Measurements from ENCODE around the gene OR7A17.

OR7A17 gene

DNA sequence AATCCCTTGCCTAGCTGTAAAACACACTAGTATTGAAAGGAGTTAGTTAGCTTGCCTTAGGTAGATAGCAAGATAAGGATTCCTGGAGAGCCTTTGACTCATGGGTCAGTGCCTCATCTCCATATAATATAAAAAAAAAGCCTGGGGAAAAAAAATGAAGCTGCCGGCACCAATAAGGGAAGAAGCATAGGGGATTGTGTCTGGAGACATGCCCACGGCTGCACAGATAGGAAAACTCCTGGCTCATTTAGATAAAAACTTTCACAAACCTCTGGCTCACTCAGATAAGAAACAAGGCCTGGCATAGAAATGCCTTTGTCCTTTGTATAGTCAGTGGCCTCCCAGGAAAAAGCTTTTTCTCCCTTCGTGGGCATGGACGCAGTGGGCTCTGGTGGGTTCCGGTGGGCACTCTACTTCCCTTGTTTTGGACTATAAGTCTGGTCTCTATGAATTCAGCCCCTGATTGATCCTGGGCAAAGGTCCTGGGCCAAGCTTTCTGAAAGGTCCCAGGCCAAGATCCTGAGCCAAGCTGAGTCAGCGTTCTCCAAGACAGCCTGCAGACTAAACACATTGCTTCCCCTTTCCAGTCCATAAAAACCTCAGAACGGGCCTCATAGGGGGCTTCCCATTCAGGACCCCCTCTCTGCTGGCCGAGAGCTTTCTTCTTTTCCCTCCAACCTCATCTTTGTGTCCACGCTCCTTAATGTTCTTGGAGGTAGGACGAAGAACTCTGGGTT is 4.9 kb upstream of the OR7A17 start:
- no peak for DNase-seq (ENCODE audit: low spot score)
- TF ChIP-seq, protein P1, sequence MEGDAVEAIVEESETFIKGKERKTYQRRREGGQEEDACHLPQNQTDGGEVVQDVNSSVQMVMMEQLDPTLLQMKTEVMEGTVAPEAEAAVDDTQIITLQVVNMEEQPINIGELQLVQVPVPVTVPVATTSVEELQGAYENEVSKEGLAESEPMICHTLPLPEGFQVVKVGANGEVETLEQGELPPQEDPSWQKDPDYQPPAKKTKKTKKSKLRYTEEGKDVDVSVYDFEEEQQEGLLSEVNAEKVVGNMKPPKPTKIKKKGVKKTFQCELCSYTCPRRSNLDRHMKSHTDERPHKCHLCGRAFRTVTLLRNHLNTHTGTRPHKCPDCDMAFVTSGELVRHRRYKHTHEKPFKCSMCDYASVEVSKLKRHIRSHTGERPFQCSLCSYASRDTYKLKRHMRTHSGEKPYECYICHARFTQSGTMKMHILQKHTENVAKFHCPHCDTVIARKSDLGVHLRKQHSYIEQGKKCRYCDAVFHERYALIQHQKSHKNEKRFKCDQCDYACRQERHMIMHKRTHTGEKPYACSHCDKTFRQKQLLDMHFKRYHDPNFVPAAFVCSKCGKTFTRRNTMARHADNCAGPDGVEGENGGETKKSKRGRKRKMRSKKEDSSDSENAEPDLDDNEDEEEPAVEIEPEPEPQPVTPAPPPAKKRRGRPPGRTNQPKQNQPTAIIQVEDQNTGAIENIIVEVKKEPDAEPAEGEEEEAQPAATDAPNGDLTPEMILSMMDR (IDR thresholded peaks at IDR 0.05; ENCODE audit: extremely low read depth, insufficient read depth, missing control alignments): no peak
- in situ Hi-C loops (cut with MboI; ENCODE audit: low pct_unique_long_range_greater_than_20kb, low sequenced_read_pairs, unreplicated experiment): no loop called here

DNA sequence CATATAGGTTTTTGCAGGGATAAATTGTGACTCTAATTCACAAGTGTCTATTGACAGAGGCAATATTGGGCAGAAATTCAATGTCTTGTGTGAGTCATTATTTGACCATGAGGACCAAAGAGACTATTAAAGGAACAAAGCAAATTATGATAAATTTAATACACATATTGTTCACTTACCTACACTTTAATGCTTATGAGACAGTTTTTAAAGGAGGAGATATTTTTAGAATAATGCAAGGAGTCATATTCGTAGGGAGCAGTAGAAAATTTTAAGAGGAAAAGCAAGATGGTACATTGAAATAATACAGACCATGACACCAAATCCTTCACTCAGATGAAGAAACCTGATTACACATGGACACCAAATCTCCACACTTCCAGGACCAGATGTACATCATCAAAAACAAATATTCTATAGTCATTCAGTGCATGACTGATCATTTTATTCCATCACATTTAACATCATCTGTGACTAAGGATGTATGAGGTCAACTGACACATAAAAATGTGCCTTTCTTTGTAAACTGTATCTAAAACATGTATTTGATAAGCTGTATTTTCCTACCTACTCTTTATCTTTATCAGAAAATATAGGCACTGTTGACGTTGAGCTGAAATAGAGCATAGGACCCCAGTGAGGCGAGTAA is 4.2 kb upstream of the OR7A17 start:
- TF ChIP-seq, protein P1 (IDR thresholded peaks at IDR 0.05; ENCODE audit: extremely low read depth, insufficient read depth, missing control alignments): no peak
- in situ Hi-C loops (cut with MboI; ENCODE audit: low pct_unique_long_range_greater_than_20kb, low sequenced_read_pairs, unreplicated experiment): no loop called here
- no peak for DNase-seq (ENCODE audit: low spot score)

DNA sequence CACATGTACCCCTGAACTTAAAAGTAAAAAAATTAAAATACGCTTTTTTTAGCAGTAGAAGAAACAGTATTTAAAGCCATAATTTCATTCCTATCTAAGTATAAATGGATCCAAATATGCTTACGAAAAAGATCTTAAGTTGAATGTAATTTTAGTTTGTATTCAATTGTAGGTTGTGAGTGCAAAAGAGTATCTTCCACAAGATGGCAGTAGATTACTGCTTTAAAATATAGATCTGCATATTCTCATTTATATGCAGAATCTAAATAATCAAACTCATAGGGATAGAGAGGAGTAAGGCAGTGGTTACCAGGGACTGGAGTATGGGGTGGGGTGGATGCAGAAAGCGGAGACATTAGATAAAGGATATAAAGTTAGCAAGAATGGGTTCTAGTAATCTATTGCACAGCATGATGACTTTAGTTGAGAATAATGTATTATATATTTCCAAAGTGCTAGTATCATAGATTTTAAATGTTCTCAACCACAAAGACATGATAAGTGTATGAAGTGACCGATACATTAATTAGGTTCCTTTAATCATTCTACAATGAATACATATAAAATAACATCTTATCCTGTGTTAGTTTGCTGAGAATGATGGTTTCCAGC is 14.2 kb downstream of the OR7A17 start:
- DNase-seq (ENCODE audit: low spot score): peak; percentile 33
- TF ChIP-seq, protein P1 (IDR thresholded peaks at IDR 0.05; ENCODE audit: extremely low read depth, insufficient read depth, missing control alignments): peak; percentile 48
- in situ Hi-C loops (cut with MboI; ENCODE audit: low pct_unique_long_range_greater_than_20kb, low sequenced_read_pairs, unreplicated experiment): no loop called here

DNA sequence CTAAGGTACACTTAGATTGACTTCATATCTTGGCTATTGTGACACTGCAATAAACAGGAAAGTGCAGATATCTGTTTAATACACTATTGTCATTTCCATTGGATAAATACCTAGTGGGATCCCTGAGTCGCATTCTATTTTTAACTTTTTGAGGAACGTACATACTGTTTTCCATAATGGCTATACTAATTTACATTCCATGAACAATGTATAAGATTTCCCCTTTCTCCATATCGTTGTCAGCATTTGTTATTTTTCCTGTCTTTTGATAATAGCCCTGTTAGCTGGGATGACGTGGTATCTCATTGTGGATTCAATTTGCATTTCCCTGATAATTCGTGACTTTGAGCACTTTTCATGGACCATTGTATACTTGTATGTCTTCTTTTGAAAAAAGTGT is 17.4 kb downstream of the OR7A17 start:
- TF ChIP-seq, protein P1 (IDR thresholded peaks at IDR 0.05; ENCODE audit: extremely low read depth, insufficient read depth, missing control alignments): no peak
- no peak for DNase-seq (ENCODE audit: low spot score)
- in situ Hi-C loops (cut with MboI; ENCODE audit: low pct_unique_long_range_greater_than_20kb, low sequenced_read_pairs, unreplicated experiment): no loop called here

DNA sequence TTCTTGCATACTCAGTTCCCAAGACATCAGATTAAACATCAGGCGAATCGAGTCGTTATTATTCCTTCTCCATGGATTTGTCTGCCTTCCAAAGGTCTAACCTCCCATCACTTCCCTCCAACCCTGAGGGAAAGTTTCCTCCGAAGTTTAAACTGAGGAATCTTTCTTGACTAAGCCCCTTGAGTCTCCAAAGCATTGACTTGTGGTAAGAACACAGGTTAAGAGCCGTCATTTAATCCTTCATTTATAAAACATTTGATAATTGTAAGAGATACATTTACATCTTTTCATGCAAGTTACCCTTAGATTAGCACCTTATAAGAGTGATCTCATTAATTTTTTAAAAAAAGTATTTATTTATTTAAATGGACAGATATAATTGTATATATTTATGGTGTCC is 37.1 kb downstream of the OR7A17 start, which contains the start of gene OR7A10:
Gene OR7A10 (minus strand): TSS at position 101 of the 400 bp plus-strand sequence. CDS start 7,045 bp downstream, outside the sequence.
- DNase-seq (ENCODE audit: low spot score): no peak
- TF ChIP-seq, protein P1 (IDR thresholded peaks at IDR 0.05; ENCODE audit: extremely low read depth, insufficient read depth, missing control alignments): no peak
- in situ Hi-C loops (cut with MboI; ENCODE audit: low pct_unique_long_range_greater_than_20kb, low sequenced_read_pairs, unreplicated experiment): no loop called here

DNA sequence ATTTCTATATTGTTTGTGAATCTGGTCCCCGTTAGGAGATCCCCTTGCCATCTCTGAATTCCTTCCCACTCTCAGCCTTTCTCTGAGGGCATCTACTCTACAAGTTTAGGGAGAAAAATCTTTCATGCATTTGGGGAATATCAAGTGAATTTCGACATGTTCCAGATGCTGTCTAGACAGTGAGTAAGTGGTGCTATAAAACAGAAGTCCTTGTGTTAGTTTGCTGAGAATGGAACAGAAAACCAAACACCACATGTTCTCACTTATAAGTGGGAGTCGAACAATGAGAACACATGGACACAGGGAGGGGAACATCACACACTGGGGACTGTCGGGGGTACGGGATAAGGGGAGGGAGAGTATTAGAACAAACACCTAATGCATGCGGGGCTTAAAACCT is 42.4 kb downstream of the OR7A17 start:
- in situ Hi-C loops (cut with MboI; ENCODE audit: low pct_unique_long_range_greater_than_20kb, low sequenced_read_pairs, unreplicated experiment): no loop called here
- TF ChIP-seq, protein P1 (IDR thresholded peaks at IDR 0.05; ENCODE audit: extremely low read depth, insufficient read depth, missing control alignments): no peak
- DNase-seq (ENCODE audit: low spot score): no peak

All from GM13977 (cell line).